ENCODE data around the gene THSD4. TPM values are rescaled to one million over a fixed set of nuclear protein-coding genes. Genes with fewer than 3 reads are reported as not detected.

THSD4 gene
- total RNA-seq, 1 donor from 2014 or later: 21.1 TPM

GRCh38 chr15:71548401-71548807, 433.1 kb downstream of the THSD4 start:
- peak; percentile 64 for ATAC-seq
- intact Hi-C loops (cut with DNase I): no loop called here
- no peak for DNase-seq (ENCODE audit: low spot score)

GRCh38 chr15:71549091-71549490, 433.8 kb downstream of the THSD4 start:
- peak; percentile 47 for ATAC-seq
- intact Hi-C loops (cut with DNase I): no loop called here
- no peak for DNase-seq (ENCODE audit: low spot score)

- intact Hi-C loops (cut with DNase I): no loop called here
- DNase-seq (ENCODE audit: low spot score) (no peak), ATAC-seq (peak; percentile 8)
Observed at GRCh38 chr15:71549697-71550096, 434.4 kb downstream of the THSD4 start.

- intact Hi-C loops (cut with DNase I): no loop called here
Observed at GRCh38 chr15:71551566-71551965, 436.3 kb downstream of the THSD4 start.

GRCh38 chr15:71559098-71559497, 443.8 kb downstream of the THSD4 start:
- intact Hi-C loops (cut with DNase I): no loop called here
- ATAC-seq (peak; percentile 84), DNase-seq (ENCODE audit: low spot score) (no peak)

More at GRCh38 chr15:71551566-71551965, 436.3 kb downstream of the THSD4 start:
- ATAC-seq (no peak), DNase-seq (ENCODE audit: low spot score) (no peak)

GRCh38 chr15:71559616-71560015, 444.3 kb downstream of the THSD4 start:
- intact Hi-C loops (cut with DNase I): no loop called here
- ATAC-seq: no peak
- DNase-seq (ENCODE audit: low spot score): no peak

- intact Hi-C loops (cut with DNase I): no loop called here
- ATAC-seq (no peak), DNase-seq (ENCODE audit: low spot score) (no peak)
Observed at GRCh38 chr15:71562251-71562650, 447.0 kb downstream of the THSD4 start.

- DNase-seq (ENCODE audit: low spot score) (no peak), ATAC-seq (no peak)
- intact Hi-C loops (cut with DNase I): no loop called here
Observed at GRCh38 chr15:71564217-71564616, 448.9 kb downstream of the THSD4 start.

GRCh38 chr15:71565006-71565405, 449.7 kb downstream of the THSD4 start:
- DNase-seq (ENCODE audit: low spot score) (no peak), ATAC-seq (peak; percentile 41)
- intact Hi-C loops (cut with DNase I): no loop called here

GRCh38 chr15:71565631-71566160, 450.4 kb downstream of the THSD4 start:
- intact Hi-C loops (cut with DNase I): no loop called here
- ATAC-seq: peak; percentile 65
- DNase-seq (ENCODE audit: low spot score): no peak

- intact Hi-C loops (cut with DNase I): no loop called here
- ATAC-seq: no peak
Observed at GRCh38 chr15:71566226-71566625, 451.0 kb downstream of the THSD4 start.

GRCh38 chr15:71567173-71567572, 451.9 kb downstream of the THSD4 start:
- ATAC-seq (no peak), DNase-seq (ENCODE audit: low spot score) (no peak)
- intact Hi-C loops (cut with DNase I): no loop called here

More at GRCh38 chr15:71566226-71566625, 451.0 kb downstream of the THSD4 start:
- DNase-seq (ENCODE audit: low spot score): no peak

GRCh38 chr15:71568227-71568626, 453.0 kb downstream of the THSD4 start:
- intact Hi-C loops (cut with DNase I): no loop called here
- ATAC-seq (no peak), DNase-seq (ENCODE audit: low spot score) (no peak)

GRCh38 chr15:71570736-71571135, 455.5 kb downstream of the THSD4 start:
- ATAC-seq: no peak
- DNase-seq (ENCODE audit: low spot score): no peak
- intact Hi-C loops (cut with DNase I): no loop called here

GRCh38 chr15:71571641-71572040, 456.4 kb downstream of the THSD4 start:
- DNase-seq (ENCODE audit: low spot score) (no peak), ATAC-seq (no peak)
- intact Hi-C loops (cut with DNase I): no loop called here

GRCh38 chr15:71572452-71573053, 457.3 kb downstream of the THSD4 start:
- intact Hi-C loops (cut with DNase I): no loop called here

GRCh38 chr15:71573599-71573998, 458.3 kb downstream of the THSD4 start:
- no peak for ATAC-seq
- no peak for DNase-seq (ENCODE audit: low spot score)
- intact Hi-C loops (cut with DNase I): no loop called here

More at GRCh38 chr15:71572452-71573053, 457.3 kb downstream of the THSD4 start:
- ATAC-seq (peak; percentile 13), DNase-seq (ENCODE audit: low spot score) (no peak)

GRCh38 chr15:71575474-71576045, 460.3 kb downstream of the THSD4 start:
- ATAC-seq: peak; percentile 35
- intact Hi-C loops (cut with DNase I): no loop called here
- DNase-seq (ENCODE audit: low spot score): no peak

GRCh38 chr15:71577071-71577470, 461.8 kb downstream of the THSD4 start:
- ATAC-seq (no peak), DNase-seq (ENCODE audit: low spot score) (no peak)
- intact Hi-C loops (cut with DNase I): no loop called here

GRCh38 chr15:71581398-71581930, 466.2 kb downstream of the THSD4 start:
- intact Hi-C loops (cut with DNase I): no loop called here
- no peak for ATAC-seq
- no peak for DNase-seq (ENCODE audit: low spot score)
